Measurements from ENCODE around the gene RPL22L1. TPM values are rescaled to one million over a fixed set of nuclear protein-coding genes. Genes with fewer than 3 reads are reported as not detected.

The RPL22L1 gene
- polyA plus RNA-seq, 2 donors: 178 to 227 TPM

DNA sequence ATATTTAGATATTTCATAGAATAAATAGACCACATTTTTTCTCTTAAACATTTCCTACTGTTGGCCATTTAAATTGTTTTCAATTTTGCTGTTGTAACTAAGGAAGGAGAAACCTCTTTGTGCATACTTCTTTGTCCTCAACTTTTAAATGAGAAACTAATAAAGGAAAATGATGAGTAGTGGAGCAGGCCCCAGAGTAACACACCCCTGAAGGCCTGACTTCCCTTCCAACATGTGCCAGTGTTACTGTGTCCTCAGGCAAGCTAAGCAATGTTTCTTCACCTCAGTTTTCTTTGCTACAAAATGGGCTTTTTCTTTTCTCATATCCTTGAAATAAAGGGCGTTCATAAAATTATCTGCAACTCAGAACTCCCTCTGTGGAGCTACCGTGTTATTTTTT, 53.7 kb downstream of the RPL22L1 start:
- Histone ChIP-seq H3K36me3 (ENCODE audit: control insufficient read depth in 2 of 2, insufficient read depth in 2 of 2, low read length in 1 of 2) (no peaks in the 10 kb centered on the region), H3K27ac (ENCODE audit: low read depth in 2 of 2, low read length in 1 of 2) (no peak overlapping the region), H3K4me3 (ENCODE audit: low read depth in 1 of 2, low read length in 2 of 2) (no peak overlapping the region), H3K4me1 (ENCODE audit: control insufficient read depth in 2 of 2, insufficient read depth in 2 of 2, low read length in 1 of 2) (no peaks in the 10 kb centered on the region), H3K9me3 (ENCODE audit: control insufficient read depth in 2 of 2, insufficient read depth in 1 of 2, low read depth in 1 of 2, low read length in 1 of 2) (no peaks in the 10 kb centered on the region), H3K27me3 (ENCODE audit: control insufficient read depth in 1 of 2, insufficient read depth in 2 of 2, low read length in 2 of 2) (no peaks in the 10 kb centered on the region)
- 84 to 85% methylated on average over 2 of the region's 2 CpGs for WGBS, 2 donors

DNA sequence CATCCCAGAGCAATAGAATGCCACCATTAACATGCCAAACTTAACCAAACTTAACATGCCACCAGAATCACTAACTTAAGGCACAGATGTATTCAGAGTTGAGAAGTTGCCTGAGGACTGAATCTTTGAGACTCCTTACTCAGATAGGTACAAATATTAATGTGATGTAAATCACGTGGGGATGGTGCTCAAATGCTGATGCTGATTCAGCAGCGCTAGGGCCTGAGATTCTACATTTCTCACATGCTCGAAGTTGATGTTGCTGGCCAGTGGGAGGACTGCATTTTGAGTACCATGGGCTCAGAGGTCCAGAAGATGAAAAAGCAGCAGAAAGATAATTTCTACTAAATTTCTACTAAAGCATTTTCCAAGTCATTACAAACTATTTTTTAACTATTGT, 54.1 kb downstream of the RPL22L1 start:
- H3K27me3 ChIP-seq (ENCODE audit: control insufficient read depth in 1 of 2, insufficient read depth in 2 of 2, low read length in 2 of 2): no peaks in the 10 kb centered on the region
- H3K4me3 ChIP-seq (ENCODE audit: low read depth in 1 of 2, low read length in 2 of 2): no peak overlapping the region
- H3K36me3 ChIP-seq (ENCODE audit: control insufficient read depth in 2 of 2, insufficient read depth in 2 of 2, low read length in 1 of 2): no peaks in the 10 kb centered on the region
- no peaks in the 10 kb centered on the region for H3K9me3 ChIP-seq (ENCODE audit: control insufficient read depth in 2 of 2, insufficient read depth in 1 of 2, low read depth in 1 of 2, low read length in 1 of 2)
- 72 to 73% methylated on average over 3 of the region's 3 CpGs for WGBS, 2 donors
- no peak overlapping the region for H3K27ac ChIP-seq (ENCODE audit: low read depth in 2 of 2, low read length in 1 of 2)
- H3K4me1 ChIP-seq (ENCODE audit: control insufficient read depth in 2 of 2, insufficient read depth in 2 of 2, low read length in 1 of 2): no peaks in the 10 kb centered on the region

DNA sequence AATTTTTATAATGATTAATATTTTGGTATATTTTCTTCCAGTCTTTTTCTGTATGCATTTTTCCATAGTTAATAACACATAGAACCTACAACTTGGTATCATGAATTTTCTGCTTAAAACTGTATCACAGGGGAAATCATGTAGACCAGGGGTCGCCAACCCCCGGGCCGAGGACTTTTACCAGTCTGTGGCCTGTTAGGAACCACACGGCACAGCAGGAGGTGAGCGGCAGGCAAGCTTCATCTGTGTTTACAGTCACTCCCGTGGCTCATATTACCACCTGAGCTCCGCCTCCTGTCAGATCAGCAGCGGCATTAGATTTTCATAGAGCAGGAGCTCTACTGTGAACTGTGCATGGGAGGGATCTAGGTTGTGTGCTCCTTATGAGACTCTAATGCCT, 54.7 kb downstream of the RPL22L1 start:
- 35 to 39% methylated on average over 8 of the region's 8 CpGs for WGBS, 2 donors

More for the DNA sequence above, 54.7 kb downstream of the RPL22L1 start:
- Histone ChIP-seq H3K27me3 (ENCODE audit: control insufficient read depth in 1 of 2, insufficient read depth in 2 of 2, low read length in 2 of 2) (no peaks in the 10 kb centered on the region), H3K9me3 (ENCODE audit: control insufficient read depth in 2 of 2, insufficient read depth in 1 of 2, low read depth in 1 of 2, low read length in 1 of 2) (no peaks in the 10 kb centered on the region), H3K4me1 (ENCODE audit: control insufficient read depth in 2 of 2, insufficient read depth in 2 of 2, low read length in 1 of 2) (no peaks in the 10 kb centered on the region), H3K36me3 (ENCODE audit: control insufficient read depth in 2 of 2, insufficient read depth in 2 of 2, low read length in 1 of 2) (no peaks in the 10 kb centered on the region), H3K27ac (ENCODE audit: low read depth in 2 of 2, low read length in 1 of 2) (no peak overlapping the region), H3K4me3 (ENCODE audit: low read depth in 1 of 2, low read length in 2 of 2) (no peak overlapping the region)

Other genes with a start within 250 kb of the RPL22L1 start
- gene EIF5A2, start 38.4 kb upstream of the RPL22L1 start, polyA plus RNA-seq: under 1 TPM; 0.22 to 0.73 TPM
- gene SLC2A2, start 156.5 kb upstream of the RPL22L1 start, polyA plus RNA-seq: not detected